Heart left ventricle (tissue), 13 donors: ENCODE data around the gene MGARP.
"Not testable (repeated sequence)": the region's sequence is repeated elsewhere in the genome, so short reads cannot be mapped to it uniquely, and the experiment has no call there.

Source experiments
- POLR2A ChIP-seq, 2 donors: fragments of 450-650 bp; IDR thresholded peaks; one replicate each; pipeline ENCODE4 v1.6.1; 2017; ENCODE audit warnings: antibody characterized with exemption in 2 of 2, mild to moderate bottlenecking in 2 of 2, moderate library complexity in 2 of 2
- TF ChIP-seq, protein P1 (sequence below), 12 donors: fragments of 200-600 bp; sonication (generic) in 4 of 12; IDR thresholded peaks; one replicate each; pipeline versions ENCODE4 v1.5.0 to v1.8.0; 2018 to 2022; ENCODE audit warnings: antibody characterized with exemption in 12 of 12, mild to moderate bottlenecking in 5 of 12
- donor health status: ischemic (EF 13 %, LVEDD 7.1; RV severe dilation, severe dysfunction).
- donor health status: DM: no; HTN: yes; CAD: no.
- donor health status: DM: no; HTN: no; CAD: no.
- donor health status: ischemic (EF 25% LVEDD 6.9; RV normal size, moderate dysfunction).
- donor health status: ischemic (EF 25% LVEDD 5.7; RV mildly dilated, moderate dysfunction).
- donor health status: ischemic (EF 35%, LVEDD 5.7; RV mildly dilated, moderate dysfunction).
- donor health status: nonischemic (EF 11% LVEDD 7.7; RV severe dilation, severe dysfunction).
- donor health status: DM: yes; HTN: yes; CAD: no.
- donor health status: PGD.
- donor health status: ischemic (EF 29% LVEDD 5.4; RV normal size, mild dysfunction).
- donor health status: nonischemic (EF 23%, LVEDD 6.1; RV moderate dilation, normal function).

DNA sequence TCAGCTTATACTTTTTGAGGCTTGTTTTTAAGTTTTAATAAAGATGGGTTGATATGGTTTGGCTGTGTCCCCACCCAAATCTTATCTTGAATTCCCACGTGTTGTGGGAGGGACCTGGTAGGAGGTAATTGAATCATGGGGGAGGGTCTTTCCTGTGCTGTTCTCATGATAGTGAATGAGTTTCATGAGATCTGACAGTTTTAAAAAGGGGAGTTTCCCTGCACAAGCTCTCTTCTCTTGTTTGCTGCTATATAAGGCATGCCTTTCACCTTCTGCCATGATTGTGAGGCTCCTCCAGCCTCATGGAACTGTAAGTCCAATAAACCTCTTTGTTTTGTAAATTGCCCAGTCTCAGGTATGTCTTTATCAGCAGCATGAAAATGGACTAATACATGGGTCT is 42.0 kb upstream of the MGARP start:
- TF ChIP-seq POLR2A (IDR thresholded peaks at IDR 0.05) = not testable (repeated sequence)
- TF ChIP-seq, protein P1, sequence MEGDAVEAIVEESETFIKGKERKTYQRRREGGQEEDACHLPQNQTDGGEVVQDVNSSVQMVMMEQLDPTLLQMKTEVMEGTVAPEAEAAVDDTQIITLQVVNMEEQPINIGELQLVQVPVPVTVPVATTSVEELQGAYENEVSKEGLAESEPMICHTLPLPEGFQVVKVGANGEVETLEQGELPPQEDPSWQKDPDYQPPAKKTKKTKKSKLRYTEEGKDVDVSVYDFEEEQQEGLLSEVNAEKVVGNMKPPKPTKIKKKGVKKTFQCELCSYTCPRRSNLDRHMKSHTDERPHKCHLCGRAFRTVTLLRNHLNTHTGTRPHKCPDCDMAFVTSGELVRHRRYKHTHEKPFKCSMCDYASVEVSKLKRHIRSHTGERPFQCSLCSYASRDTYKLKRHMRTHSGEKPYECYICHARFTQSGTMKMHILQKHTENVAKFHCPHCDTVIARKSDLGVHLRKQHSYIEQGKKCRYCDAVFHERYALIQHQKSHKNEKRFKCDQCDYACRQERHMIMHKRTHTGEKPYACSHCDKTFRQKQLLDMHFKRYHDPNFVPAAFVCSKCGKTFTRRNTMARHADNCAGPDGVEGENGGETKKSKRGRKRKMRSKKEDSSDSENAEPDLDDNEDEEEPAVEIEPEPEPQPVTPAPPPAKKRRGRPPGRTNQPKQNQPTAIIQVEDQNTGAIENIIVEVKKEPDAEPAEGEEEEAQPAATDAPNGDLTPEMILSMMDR (IDR thresholded peaks at IDR 0.05) = not testable (repeated sequence)
